Caco-2 (cell line): ENCODE measurements around the gene ANKRD63. TPM values are rescaled to one million over a fixed set of nuclear protein-coding genes. Genes with fewer than 3 reads are reported as not detected.

Experiments used
- BruUV-seq: library from RNA; stranded (reverse); fragments of 400-500 nt; replicated peaks from 2 replicates; lab custom pipeline; 2021; lab: Mats Ljungman, UMichigan
- CTCF ChIA-PET: fragments of 300-600 bp; sonication (Branson Sonifier 250); formaldehyde crosslinking; loops from one replicate; lab custom pipeline; 2022; ENCODE audit warnings: antibody characterized with exemption; lab: Charles Lee
- POLR2A ChIA-PET: fragments of 300-600 bp; sonication (Branson Sonifier 250); formaldehyde crosslinking; loops from one replicate; lab custom pipeline; 2022; ENCODE audit warnings: antibody characterized with exemption; lab: Charles Lee
- DNase-seq, 2 experiments: peaks; one replicate each; pipeline versions ENCODE4 v3.0.0 to v3.0.0-alpha.2; 2020 to 2022
- H3K27me3 ChIP-seq: replicated peaks from 2 replicates; pipeline ENCODE4 v1.6.0; 2011; ENCODE audit warnings: low read length; ENCODE audit not compliant: control insufficient read depth, insufficient read depth
- H3K36me3 ChIP-seq: 2 replicates; pipeline ENCODE4 v1.5.1; 2011; ENCODE audit warnings: low read length; ENCODE audit not compliant: control insufficient read depth, insufficient read depth
- H3K4me1 ChIP-seq: fragments of 250-450 bp; sonication (Bioruptor Pico); 2 replicates; pipeline ENCODE4 v1.5.1; 2020; ENCODE audit warnings: mild to moderate bottlenecking
- H3K4me3 ChIP-seq: 2 replicates; pipeline ENCODE4 v1.5.1; 2011; ENCODE audit warnings: low read depth, mild to moderate bottlenecking, control low read depth, low read length
- H3K9me3 ChIP-seq: fragments of 250-450 bp; sonication (Bioruptor Pico); 2 replicates; pipeline ENCODE4 v1.5.1; 2020; ENCODE audit warnings: mild to moderate bottlenecking, moderate library complexity
- H3K27ac Mint-ChIP-seq: one replicate; pipeline ENCODE4 v1.8.0; 2022; ENCODE audit warnings: mixed read lengths; ENCODE audit not compliant: unreplicated experiment
- H3K27me3 Mint-ChIP-seq: one replicate; pipeline ENCODE4 v1.8.0; 2022; ENCODE audit warnings: mixed read lengths; ENCODE audit not compliant: insufficient read depth, unreplicated experiment
- H3K36me3 Mint-ChIP-seq: one replicate; pipeline ENCODE4 v1.8.0; 2022; ENCODE audit warnings: mild to moderate bottlenecking, mixed read lengths; ENCODE audit not compliant: insufficient read depth, unreplicated experiment
- H3K4me1 Mint-ChIP-seq: one replicate; pipeline ENCODE4 v1.8.0; 2022; ENCODE audit warnings: low read depth, mixed read lengths; ENCODE audit not compliant: unreplicated experiment
- H3K4me3 Mint-ChIP-seq: one replicate; pipeline ENCODE4 v1.8.0; 2022; ENCODE audit warnings: mild to moderate bottlenecking, moderate library complexity, mixed read lengths; ENCODE audit not compliant: unreplicated experiment
- H3K9me3 Mint-ChIP-seq: one replicate; pipeline ENCODE4 v1.8.0; 2022; ENCODE audit warnings: mixed read lengths; ENCODE audit not compliant: unreplicated experiment
- CTCF ChIP-seq, 2 experiments: fragments of 200-600 bp in 1 of 2; IDR thresholded peaks; 1 replicate in 1 of 2; 2 replicates in 1 of 2; pipeline versions ENCODE4 v1.5.1 to v1.8.0; 2011 to 2022; ENCODE audit warnings: antibody characterized with exemption in 1 of 2, control low read depth in 1 of 2, inconsistent platforms in 1 of 2, low read depth in 1 of 2, low read length in 1 of 2, mild to moderate bottlenecking in 1 of 2, moderate library complexity in 1 of 2; ENCODE audit not compliant: insufficient read depth in 1 of 2, severe bottlenecking in 1 of 2, unreplicated experiment in 1 of 2
- intact Hi-C: fragments of 100-400 bp; cut with micrococcal nuclease; formaldehyde crosslinking; loops from one replicate; pipeline ENCODE4 v1.10.0; 2022; ENCODE audit not compliant: unreplicated experiment
- total RNA-seq: library from RNA; stranded (reverse); gene quantifications from 2 replicates; pipeline ENCODE4 v1.2.3, GENCODE V29; 2022

Gene ANKRD63
- total RNA-seq, 1 experiment from 2014 or later, result 0.79 TPM

GRCh38 chr15:40256638-40257235, 26.1 kb downstream of the ANKRD63 start:
- no peak for TF ChIP-seq CTCF (IDR thresholded peaks at IDR 0.05; ENCODE audit: insufficient read depth in 1 of 2, low read depth in 1 of 2, low read length in 1 of 2, severe bottlenecking in 1 of 2, unreplicated experiment in 1 of 2)
- Mint-ChIP-seq H3K4me3 (no peak overlapping the region), H3K27ac (no peak overlapping the region), H3K27me3 (no peaks in the 10 kb centered on the region), H3K9me3 (no peaks in the 10 kb centered on the region), H3K4me1 (peaks cover 15% of the 10 kb centered on the region), H3K36me3 (peaks cover 19% of the 10 kb centered on the region)
- intact Hi-C loops, result no loop called here
- ChIA-PET POLR2A (no interaction called here), CTCF (interaction anchor here (0.7 kb wide), 1 partner anchor 19 kb away, joined by 5 read pairs; no protein-coding TSS in a partner anchor)
- H3K4me1 ChIP-seq, result peaks cover 31% of the 10 kb centered on the region
- DNase-seq, result no peak
- H3K36me3 ChIP-seq, result peaks cover 1% of the 10 kb centered on the region; the same call in 1 of the 2 replicates
- H3K9me3 ChIP-seq, result no peaks in the 10 kb centered on the region
- H3K4me3 ChIP-seq, result no peak overlapping the region
- no peaks in the 10 kb centered on the region for H3K27me3 ChIP-seq
- BruUV-seq, result no TSS peak

GRCh38 chr15:40255033-40255432, 27.8 kb downstream of the ANKRD63 start:
- peaks cover 15% of the 10 kb centered on the region for H3K4me1 Mint-ChIP-seq
- H3K27me3 ChIP-seq, result no peaks in the 10 kb centered on the region
- no peak overlapping the region for H3K4me3 ChIP-seq
- POLR2A ChIA-PET, result no interaction called here
- no peak overlapping the region for H3K27ac Mint-ChIP-seq
- DNase-seq, result no peak
- no TSS peak for BruUV-seq
- H3K36me3 Mint-ChIP-seq, result peaks cover 19% of the 10 kb centered on the region
- H3K9me3 Mint-ChIP-seq, result no peaks in the 10 kb centered on the region
- peaks cover 34% of the 10 kb centered on the region for H3K4me1 ChIP-seq
- no peaks in the 10 kb centered on the region for H3K9me3 ChIP-seq
- peaks cover 1% of the 10 kb centered on the region; the same call in 1 of the 2 replicates for H3K36me3 ChIP-seq
- H3K27me3 Mint-ChIP-seq, result no peaks in the 10 kb centered on the region
- intact Hi-C loops, result no loop called here
- no peak overlapping the region for H3K4me3 Mint-ChIP-seq
- CTCF ChIA-PET, result interaction anchor here (1.1 to 2.0 kb wide), 3 partner anchors 8 to 24 kb away, joined by 4 to 6 read pairs (median 4); no protein-coding TSS in a partner anchor
- TF ChIP-seq CTCF (IDR thresholded peaks at IDR 0.05; ENCODE audit: insufficient read depth in 1 of 2, low read depth in 1 of 2, low read length in 1 of 2, severe bottlenecking in 1 of 2, unreplicated experiment in 1 of 2), result no peak

GRCh38 chr15:40254452-40254851, 28.4 kb downstream of the ANKRD63 start:
- H3K36me3 ChIP-seq, result peaks cover 1% of the 10 kb centered on the region; the same call in 1 of the 2 replicates
- Mint-ChIP-seq H3K27ac (no peak overlapping the region), H3K27me3 (no peaks in the 10 kb centered on the region), H3K9me3 (no peaks in the 10 kb centered on the region), H3K4me3 (peak overlapping the region; percentile 86), H3K4me1 (peaks cover 15% of the 10 kb centered on the region), H3K36me3 (peaks cover 19% of the 10 kb centered on the region)
- CTCF ChIA-PET, result interaction anchor here (1.1 to 2.0 kb wide), 3 partner anchors 9 to 25 kb away, joined by 4 to 6 read pairs (median 4); no protein-coding TSS in a partner anchor
- no peaks in the 10 kb centered on the region for H3K27me3 ChIP-seq
- no peak overlapping the region for H3K4me3 ChIP-seq
- no peaks in the 10 kb centered on the region for H3K9me3 ChIP-seq
- intact Hi-C loops, result no loop called here
- POLR2A ChIA-PET, result no interaction called here
- no TSS peak for BruUV-seq
- no peak for TF ChIP-seq CTCF (IDR thresholded peaks at IDR 0.05; ENCODE audit: insufficient read depth in 1 of 2, low read depth in 1 of 2, low read length in 1 of 2, severe bottlenecking in 1 of 2, unreplicated experiment in 1 of 2)
- DNase-seq, result no peak
- peaks cover 34% of the 10 kb centered on the region for H3K4me1 ChIP-seq
